ENCODE results near the gene ELF4.
A peak's percentile ranks its signal among the peaks of the same experiment; 100 is the strongest.

Gene ELF4

GRCh38 chrX:130105244-130105643, 5.1 kb downstream of the ELF4 start:
- H3K4me3 ChIP-seq (ENCODE audit: low read length) = no peak overlapping the region
- TF ChIP-seq ZNF274 (IDR thresholded peaks at IDR 0.05; ENCODE audit: low read depth, low read length) = no peak

- TF ChIP-seq ZNF274 (IDR thresholded peaks at IDR 0.05; ENCODE audit: low read depth, low read length) = no peak
- H3K4me3 ChIP-seq (ENCODE audit: low read length) = no peak overlapping the region
Observed at GRCh38 chrX:130103605-130104004, 6.7 kb downstream of the ELF4 start.

- TF ChIP-seq ZNF274 (IDR thresholded peaks at IDR 0.05; ENCODE audit: low read depth, low read length) = no peak
- H3K4me3 ChIP-seq (ENCODE audit: low read length) = no peak overlapping the region
Observed at GRCh38 chrX:130100180-130100579, 10.1 kb downstream of the ELF4 start.

- H3K4me3 ChIP-seq (ENCODE audit: low read length) = no peak overlapping the region
- no peak for TF ChIP-seq ZNF274 (IDR thresholded peaks at IDR 0.05; ENCODE audit: low read depth, low read length)
Observed at GRCh38 chrX:130098210-130098552, 12.1 kb downstream of the ELF4 start.

GRCh38 chrX:130097507-130098209, 12.6 kb downstream of the ELF4 start:
- no peak overlapping the region for H3K4me3 ChIP-seq (ENCODE audit: low read length)
- no peak for TF ChIP-seq ZNF274 (IDR thresholded peaks at IDR 0.05; ENCODE audit: low read depth, low read length)

- TF ChIP-seq ZNF274 (IDR thresholded peaks at IDR 0.05; ENCODE audit: low read depth, low read length) = no peak
Observed at GRCh38 chrX:130095249-130096030, 14.9 kb downstream of the ELF4 start.

GRCh38 chrX:130094696-130095095, 15.6 kb downstream of the ELF4 start:
- TF ChIP-seq ZNF274 (IDR thresholded peaks at IDR 0.05; ENCODE audit: low read depth, low read length) = no peak
- no peak overlapping the region for H3K4me3 ChIP-seq (ENCODE audit: low read length)

More at GRCh38 chrX:130095249-130096030, 14.9 kb downstream of the ELF4 start:
- H3K4me3 ChIP-seq (ENCODE audit: low read length) = no peak overlapping the region

GRCh38 chrX:130093271-130093670, 17.0 kb downstream of the ELF4 start:
- TF ChIP-seq ZNF274 (IDR thresholded peaks at IDR 0.05; ENCODE audit: low read depth, low read length) = no peak
- no peak overlapping the region for H3K4me3 ChIP-seq (ENCODE audit: low read length)

- peak overlapping the region; percentile 55; the same call in 1 of the 2 replicates for H3K4me3 ChIP-seq (ENCODE audit: low read length)
Observed at GRCh38 chrX:130091980-130092522, 18.2 kb downstream of the ELF4 start.

GRCh38 chrX:130090364-130090763, 19.9 kb downstream of the ELF4 start:
- no peak overlapping the region for H3K4me3 ChIP-seq (ENCODE audit: low read length)
- TF ChIP-seq ZNF274 (IDR thresholded peaks at IDR 0.05; ENCODE audit: low read depth, low read length) = no peak

More at GRCh38 chrX:130091980-130092522, 18.2 kb downstream of the ELF4 start:
- TF ChIP-seq ZNF274 (IDR thresholded peaks at IDR 0.05; ENCODE audit: low read depth, low read length) = no peak

- peak overlapping the region; percentile 55; the same call in 1 of the 2 replicates for H3K4me3 ChIP-seq (ENCODE audit: low read length)
- TF ChIP-seq ZNF274 (IDR thresholded peaks at IDR 0.05; ENCODE audit: low read depth, low read length) = no peak
Observed at GRCh38 chrX:130086447-130087206, 23.7 kb downstream of the ELF4 start.

GRCh38 chrX:130085551-130086446, 24.5 kb downstream of the ELF4 start:
- peak overlapping the region; percentile 55; the same call in 1 of the 2 replicates for H3K4me3 ChIP-seq (ENCODE audit: low read length)
- no peak for TF ChIP-seq ZNF274 (IDR thresholded peaks at IDR 0.05; ENCODE audit: low read depth, low read length)

GRCh38 chrX:130084631-130085237, 25.6 kb downstream of the ELF4 start:
- H3K4me3 ChIP-seq (ENCODE audit: low read length) = peak overlapping the region; percentile 55; the same call in 1 of the 2 replicates
- no peak for TF ChIP-seq ZNF274 (IDR thresholded peaks at IDR 0.05; ENCODE audit: low read depth, low read length)

All from GM08714 (cell line).